ENCODE results near the gene CAGE1.
"Not testable (repeated sequence)": the region's sequence is repeated elsewhere in the genome, so short reads cannot be mapped to it uniquely, and the experiment has no call there.

Gene CAGE1

DNA sequence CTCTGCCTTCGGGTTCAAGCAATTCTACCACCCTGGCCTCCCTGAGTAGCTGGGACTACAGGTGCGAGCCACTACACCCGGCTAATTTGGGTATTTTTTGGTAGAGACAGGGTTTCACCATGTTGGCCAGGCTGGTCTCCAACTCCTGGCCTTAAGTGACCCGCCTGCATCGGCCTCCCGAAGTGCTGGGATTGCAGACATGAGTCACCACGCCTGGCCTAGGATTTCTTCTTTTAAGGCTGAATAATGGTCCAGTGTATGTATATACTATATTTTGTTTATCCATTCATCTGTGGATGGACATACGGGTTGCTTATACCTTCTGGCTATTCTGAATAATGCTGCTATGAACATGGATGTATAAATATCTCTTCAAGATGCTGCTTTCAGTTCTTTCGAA, 17.2 kb upstream of the CAGE1 start:
- no peak for DNase-seq

DNA sequence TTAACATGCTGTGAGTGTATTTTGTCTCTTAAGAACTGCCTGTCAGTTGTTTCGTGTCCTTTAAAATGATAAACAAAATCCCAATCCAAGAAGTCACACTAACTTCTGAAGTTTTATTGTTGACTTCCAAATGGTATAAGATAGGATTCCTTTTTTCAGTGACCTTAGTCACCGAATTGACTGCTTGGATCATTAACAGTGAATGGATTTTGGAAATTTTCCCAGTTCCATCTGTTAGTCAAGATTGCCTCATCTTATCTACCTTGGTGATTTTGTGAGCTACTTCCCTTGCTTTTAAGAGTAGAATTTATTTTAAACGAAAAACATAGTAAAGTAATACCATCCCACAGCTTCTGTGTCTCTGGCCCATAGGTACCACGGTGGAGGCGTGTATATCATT, 15.0 kb upstream of the CAGE1 start:
- no peak for DNase-seq

DNA sequence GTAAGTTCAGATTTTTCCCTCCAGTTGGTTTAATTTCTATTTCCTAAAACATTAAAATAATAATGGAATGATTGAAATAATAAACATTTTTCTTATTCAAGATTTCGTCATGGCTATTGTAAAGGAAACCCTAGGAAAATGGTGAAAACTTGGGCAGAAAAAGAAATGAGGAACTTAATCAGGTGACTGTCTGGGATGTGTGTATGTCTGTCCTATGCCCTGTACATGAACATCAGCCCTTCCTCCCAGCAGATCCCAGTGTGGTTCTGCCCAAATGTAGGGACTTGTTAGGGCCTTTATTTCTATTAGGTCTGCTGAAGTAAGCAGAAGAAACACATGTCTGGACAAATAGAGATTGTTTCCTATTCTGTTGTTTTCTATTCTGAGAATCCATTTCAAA, 13.2 kb upstream of the CAGE1 start:
- DNase-seq: no peak

DNA sequence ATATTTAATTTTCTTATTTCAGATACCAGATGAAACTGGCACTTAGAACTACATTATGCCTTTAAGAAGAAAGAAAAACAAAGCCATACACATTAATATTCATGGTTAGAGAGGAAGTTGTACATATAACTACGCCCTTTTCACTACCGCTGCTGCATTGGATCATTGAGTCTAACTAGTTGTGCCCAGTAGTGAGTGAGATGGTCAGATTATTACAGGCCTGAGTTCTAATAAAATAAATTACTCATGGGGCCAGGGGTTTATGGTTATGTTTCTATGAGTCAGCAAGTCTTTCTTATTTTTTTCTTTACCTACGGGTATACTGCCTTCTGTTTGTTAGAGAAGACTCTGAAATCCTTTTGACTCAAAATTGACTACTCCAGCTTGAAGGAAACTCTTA, 11.5 kb upstream of the CAGE1 start:
- DNase-seq: no peak

DNA sequence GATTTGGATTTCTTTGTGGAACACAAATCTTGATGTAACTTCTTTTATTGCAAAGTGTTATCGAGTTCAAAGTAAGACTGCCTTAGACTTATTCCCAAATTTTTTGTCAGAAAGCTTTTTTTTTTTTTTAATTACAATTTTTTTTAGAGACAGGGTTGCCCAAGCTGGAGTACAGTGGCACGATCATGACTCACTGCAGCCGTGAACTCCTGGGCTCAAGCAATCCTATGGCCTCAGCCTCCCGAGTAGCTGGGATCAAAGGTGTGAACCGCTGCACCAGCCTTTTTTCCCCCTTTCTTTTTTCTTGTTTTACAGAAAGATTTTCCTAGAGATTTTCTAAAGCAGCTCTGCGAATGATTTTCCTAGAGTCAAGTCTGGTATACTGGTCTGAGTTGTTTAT, 2.9 kb upstream of the CAGE1 start:
- DNase-seq: no peak

DNA sequence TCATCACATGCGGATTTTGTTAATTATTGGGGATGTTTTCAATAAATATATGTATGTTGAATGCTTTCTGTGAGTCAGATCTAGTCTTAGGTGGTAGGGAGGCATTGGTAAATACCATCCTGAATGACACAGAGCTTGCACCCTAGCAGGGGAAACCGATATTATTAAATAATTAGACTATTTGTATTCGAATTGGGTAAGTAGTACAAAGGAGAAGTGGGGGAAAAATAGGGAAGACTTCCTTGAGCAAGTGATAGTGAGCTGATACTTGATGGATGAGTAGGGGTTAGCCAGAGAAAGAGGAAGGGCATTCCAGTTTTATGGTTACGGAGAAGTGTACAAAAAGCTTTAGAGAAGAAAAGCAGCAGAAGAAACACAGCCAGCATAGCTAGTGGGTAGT, 1.6 kb upstream of the CAGE1 start:
- no peak for DNase-seq

DNA sequence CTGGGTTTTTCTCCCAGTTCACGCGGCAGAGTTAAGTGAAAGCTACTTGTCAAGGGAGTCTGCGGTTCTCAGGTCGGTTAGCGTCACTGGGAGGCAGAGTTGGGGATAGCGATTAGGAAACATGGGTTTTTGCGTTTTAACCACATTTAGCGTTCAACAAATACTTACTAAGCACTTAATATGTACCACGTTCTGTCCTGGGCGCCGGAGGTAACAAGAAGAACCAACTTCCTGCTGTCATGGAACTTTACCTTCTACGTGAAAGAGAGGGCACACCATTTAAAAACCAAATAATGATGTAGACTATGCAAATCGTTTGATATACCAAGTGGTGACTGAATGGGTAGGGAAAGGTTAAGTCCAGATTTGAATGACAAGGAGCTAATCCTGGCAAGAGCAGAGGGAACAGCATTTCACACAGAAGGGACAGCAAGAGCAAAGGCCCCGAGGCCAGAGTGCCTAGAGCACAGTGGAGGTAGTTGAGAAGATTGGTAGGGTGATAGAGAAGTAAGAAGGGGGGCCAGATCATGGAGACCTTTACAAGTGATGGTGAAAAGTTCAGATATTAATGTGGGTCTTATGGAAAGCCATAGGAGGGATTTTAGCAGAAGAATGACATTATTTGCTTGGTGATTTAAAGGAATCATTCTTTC, 810 bp upstream of the CAGE1 start:
- DNase-seq: no peak

DNA sequence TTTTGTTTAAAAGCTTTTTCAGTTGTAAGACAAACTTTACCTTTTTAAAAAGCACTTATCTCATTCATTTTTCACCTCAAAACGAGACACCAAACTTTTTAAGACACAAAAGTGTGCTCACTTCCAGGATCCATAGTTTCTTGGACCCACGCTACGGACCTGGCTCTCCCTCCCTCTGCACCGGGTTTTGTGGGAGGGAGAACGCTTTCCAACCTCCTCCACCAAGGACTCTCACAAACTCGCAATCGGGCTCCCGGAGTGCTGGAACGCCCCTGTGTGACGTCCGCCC, 436 bp downstream of the CAGE1 start:
- no peak for DNase-seq

DNA sequence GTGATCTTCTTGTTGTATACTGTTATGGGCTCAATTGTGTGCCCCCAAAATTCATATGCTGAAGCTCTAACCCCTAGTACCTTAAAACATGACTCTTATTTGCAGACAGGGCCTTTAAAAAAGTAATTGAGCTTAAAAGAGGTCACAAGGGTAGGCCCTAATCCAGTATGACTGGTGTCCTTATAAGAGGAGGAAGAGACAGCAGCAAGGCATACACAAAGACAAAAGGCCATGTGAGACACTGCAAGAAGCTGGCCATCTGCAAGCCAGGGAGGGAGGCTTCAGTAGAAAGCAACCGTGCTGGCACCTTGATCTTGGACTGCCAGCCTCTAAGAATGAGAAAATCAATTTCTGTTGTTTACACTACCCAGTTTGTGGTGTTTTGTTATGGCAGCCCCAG, 8.4 kb downstream of the CAGE1 start:
- no peak for DNase-seq

DNA sequence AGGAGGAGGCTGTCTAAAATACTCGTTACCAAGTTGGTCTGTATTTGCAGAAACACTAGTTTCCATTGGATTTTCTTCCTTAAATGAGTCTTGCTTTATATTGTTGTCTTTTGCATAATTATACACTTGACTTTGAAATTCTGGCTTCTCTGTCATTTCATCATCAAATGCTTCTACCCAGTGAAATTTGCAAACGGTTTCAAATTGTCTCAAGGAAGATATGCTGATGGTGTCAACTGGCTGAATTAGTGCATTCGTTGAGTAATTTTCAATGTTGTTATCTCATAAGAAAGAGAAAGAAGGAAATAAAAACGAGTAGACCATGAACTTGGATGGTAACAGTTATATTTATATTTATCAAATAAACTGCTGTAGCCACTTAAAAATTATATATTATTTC, 10.8 kb downstream of the CAGE1 start:
- no peak for DNase-seq

DNA sequence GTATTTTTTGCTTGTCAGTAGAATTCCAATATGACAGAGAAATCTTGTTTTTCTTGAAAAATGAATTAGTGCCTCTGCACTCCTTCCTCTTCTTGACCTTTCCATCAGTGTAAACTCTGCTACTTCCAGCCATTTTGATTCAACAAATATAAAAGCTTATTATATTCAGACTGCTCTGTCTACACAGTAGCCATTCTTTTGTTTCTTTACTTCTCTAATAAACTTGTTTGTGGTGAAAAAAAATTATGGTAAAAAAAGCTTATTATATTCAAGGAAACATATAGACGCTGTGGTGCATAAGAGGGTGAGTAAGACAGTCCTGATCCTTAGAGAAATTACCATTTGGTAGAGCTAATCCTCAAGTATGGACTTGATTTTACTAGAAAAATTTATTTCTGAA, 11.6 kb downstream of the CAGE1 start:
- DNase-seq: no peak

DNA sequence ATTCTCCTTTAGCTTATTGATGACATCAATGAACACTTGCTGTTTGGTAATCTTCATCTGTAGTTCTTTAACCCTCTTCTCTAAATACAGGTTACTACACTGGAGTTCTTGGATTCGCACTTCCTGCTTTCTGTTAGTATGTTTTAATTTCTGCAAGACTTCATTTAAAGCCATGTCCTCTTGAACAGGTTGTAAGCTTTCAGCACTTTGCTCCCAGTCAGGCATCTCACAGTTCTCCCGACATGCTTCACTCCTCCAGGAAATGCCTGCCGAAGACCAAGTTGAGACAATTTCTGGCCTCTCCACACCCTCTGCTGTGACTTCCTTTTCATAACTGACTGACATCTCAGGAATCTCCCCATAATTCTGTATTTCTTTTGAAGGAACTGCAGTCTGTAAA, 15.8 kb downstream of the CAGE1 start:
- no peak for DNase-seq

DNA sequence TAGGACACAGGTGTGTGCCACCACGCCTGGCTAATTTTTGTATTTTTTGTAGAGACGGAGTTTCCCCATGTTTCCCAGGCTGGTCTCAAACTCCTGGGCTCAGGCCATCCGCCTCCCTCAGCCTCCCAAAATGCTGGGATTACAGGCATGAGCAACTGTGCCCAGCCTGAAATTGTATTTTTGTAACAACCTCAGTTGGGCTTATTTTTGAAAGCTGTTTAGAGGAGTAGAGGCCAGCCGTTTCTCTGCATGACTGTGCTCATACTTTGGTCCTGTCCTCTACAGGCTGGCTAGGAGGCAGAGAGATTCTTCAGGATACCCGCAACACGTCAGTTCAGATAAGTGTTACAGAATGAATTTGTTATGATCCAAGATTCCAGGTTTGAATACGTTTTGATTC, 22.1 kb downstream of the CAGE1 start:
- no peak for DNase-seq

DNA sequence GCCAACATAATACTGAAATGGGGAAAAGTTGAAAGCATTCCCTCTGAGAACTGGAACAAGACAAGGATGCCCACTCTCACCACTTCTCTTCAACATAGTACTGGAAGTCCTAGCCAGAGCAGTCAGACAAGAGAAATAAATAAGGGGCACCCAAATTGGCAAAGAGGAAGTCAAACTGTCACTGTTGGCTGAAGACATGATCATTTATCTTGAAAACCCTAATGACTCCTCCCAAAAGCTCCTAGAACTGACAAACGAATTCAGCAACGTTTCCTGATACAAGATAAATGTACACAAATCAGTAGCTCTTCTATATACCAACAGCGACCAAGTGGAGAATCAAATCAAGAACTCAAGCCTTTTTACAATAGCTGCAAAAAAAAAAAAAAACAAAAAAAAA, 37.6 kb downstream of the CAGE1 start:
- DNase-seq: not testable (repeated sequence)

DNA sequence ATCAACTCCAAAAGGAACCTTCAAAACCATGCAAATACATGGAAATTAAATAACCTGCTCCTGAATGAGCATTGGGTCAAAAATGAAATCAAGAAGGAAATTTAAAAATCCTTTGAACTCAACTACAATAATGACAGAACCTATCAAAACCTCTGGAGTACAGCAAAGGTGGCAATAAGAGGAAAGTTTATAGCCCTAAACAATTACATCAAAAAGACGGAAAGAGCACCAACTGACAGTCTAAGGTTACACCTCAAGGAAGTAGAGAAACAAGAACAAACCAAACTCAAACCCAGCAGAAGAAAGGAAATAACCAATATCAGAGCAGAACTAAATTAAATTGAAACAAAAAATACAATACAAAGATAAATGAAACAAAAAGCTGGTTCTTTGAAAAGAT, 39.0 kb downstream of the CAGE1 start:
- DNase-seq: not testable (repeated sequence)

DNA sequence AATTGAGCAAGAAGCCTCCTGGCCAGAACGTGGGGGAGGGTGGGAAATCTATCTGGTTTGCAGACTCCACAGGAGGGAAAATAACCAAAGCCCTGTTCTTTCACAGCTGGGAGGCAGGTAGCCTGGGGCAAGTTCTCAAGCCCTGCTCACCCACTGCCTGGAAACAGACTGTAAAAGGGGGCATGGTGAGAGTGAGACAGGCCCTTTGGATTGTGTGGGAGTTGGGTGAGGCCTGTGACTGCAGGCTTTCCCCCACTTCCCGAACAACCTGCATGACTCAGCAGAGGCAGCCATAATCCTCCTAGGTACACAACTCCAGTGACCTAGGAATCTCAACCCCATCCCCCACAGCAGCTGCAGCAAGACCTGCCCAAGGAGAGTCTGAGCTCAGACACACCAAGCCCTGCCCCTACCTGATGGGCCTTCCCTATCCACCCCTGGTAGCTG, 42.0 kb downstream of the CAGE1 start:
- not testable (repeated sequence) for DNase-seq

DNA sequence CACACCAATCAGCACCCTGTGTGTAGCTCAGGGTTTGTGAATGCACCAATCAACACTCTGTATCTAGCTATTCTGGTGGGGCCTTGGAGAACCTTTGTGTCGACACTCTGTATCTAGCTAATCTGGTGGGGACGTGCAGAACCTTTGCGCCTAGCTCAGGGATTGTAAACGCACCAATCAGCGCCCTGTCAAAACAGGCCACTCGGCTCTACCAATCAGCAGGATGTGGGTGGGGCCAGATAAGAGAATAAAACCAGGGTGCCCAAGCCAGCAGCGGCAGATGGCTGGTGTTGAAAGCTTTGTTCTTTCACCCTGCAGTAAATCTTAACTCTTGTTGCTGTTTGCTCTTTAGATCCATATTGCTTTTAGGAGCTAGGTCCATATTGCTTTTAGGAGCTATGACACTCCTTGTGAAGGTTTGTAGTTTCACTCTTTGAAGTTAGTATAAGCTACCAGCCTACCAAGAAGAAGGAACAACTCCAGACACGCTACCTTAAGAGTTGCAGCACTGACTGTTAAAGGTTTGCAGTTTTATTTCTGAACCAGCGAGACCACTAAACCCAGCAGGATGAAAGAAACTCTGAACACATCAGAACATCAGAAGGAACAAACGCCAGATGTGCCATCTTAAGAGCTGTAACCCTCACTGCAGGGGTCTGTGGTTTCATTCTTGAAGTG, 44.6 kb downstream of the CAGE1 start:
- not testable (repeated sequence) for DNase-seq

DNA sequence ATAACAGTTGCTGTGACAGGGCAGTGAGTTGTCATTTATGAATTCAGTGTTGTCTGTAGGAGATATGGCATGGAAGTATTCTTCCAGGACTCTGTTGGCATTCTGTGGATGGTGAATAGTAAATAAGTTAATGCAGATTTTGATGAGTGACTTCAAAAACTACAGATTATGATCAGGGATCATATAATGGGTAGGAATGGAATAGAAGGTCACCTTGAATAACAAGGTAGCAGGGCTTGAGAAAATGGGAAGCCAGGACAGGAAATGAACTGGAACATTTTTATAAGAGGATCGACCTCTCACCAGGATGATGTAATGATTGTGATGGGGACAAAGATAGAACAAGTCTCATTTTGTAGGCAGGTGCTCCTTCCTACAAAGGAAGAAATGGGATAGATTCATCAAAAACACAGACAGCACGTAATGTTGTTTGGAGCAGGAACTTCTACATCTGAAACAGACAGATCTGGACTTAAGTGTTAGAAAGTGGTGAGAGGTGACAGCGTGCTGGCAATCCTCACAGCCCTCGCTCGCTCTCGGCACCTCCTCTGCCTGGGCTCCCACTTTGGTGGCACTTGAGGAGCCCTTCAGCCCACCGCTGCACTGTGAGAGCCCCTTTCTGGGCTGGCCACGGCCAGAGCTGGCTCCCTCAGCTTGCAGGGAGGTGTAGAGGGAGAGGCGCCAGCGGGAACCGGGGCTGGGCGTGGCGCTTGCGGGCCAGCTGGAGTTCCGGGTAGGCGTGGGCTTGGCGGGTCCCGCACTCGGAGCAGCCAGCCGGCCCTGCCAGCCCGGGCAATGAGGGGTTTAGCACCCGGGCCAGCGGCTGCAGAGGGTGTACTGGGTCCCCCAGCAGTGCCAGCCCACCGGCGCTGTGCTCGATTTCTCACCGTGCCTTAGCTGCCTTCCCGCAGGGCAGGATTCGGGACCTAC, 45.7 kb downstream of the CAGE1 start:
- no peak for DNase-seq

DNA sequence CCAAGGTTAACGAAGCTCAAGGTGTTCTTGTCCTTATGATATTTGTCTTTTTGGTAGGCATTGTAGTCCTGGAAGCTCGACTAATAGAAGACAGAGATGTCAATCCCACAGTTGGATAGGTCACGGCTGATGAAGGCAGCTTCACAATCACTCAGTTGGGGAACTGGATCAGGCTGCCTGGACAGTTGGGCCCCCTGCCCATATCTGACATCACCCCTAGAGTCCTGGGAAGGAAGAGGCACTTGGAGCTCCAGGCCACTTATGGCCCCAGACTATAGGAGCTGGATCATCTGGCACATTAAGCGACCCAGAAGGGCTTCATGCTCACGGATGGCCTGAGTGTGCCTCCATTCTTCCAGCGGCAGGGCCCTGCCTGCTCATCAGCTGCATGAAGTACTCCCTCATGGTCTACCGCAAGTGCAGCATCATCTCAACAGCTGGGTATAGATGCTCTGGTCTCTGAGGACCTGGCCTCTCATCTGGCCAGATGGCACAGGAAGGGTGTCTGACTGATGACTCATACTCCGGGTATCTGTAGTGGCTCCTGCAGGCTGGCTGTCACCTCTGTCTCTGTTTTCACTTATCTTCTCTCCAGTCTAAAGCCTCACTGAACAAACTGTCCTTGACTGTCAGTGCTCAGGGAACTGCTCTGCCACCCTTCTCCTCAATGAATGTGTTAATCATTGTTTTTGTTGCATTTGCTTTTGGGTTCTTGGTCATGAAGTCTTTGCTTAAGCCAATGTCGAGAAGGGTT, 47.4 kb downstream of the CAGE1 start:
- no peak for DNase-seq

DNA sequence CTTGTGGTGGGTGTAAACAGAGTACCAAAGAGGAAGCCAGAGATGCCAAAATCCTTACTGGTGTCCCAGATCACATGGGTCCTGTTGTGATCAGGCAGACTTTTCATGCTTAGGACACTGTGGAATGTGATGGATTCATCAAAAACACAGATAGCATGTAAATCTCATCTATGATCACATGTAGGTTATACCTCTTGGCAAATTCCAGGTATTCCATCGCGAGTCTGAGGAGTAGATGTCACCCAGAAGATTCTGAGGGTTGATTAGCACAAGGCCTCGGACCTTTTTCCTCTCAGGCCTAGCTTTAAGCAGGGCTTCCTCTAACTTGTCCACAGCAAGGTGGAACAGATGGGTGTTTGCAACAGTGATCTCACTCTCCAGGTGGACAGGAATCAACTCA, 48.3 kb downstream of the CAGE1 start:
- DNase-seq: no peak

DNA sequence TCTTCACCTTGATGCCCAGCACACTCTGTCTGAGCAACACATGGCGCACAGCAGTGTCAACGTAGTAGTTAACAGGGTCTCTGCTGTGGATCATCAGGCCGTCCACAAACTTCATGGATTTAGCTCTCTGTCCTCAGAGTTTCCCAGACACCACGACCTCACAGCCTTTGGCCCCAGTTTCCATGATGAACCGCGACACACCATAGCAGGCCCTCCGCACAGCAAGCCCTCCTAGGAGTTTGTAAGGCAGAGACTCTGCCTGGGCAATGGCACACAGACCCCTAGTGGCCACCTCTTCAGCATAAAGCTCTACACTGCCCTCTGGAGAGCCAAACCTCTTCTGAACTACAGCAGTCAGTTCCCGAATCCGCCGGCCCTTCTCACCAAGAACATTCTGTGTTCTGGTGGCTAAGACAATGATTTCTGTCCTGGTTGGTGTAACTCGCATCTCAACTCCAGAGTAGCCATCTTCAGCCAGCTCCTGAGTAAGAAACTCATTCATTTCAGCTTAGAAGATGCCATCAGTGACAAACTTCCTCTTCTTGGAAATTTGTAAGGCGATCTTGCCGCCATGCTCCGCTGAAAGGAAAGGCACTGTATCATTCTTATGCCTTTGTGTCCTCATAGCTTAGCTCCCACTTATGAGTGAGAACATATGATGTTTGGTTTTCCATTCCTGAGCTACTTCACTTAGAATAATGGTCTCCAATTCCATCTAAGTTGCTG, 50.4 kb downstream of the CAGE1 start:
- DNase-seq: not testable (repeated sequence)

DNA sequence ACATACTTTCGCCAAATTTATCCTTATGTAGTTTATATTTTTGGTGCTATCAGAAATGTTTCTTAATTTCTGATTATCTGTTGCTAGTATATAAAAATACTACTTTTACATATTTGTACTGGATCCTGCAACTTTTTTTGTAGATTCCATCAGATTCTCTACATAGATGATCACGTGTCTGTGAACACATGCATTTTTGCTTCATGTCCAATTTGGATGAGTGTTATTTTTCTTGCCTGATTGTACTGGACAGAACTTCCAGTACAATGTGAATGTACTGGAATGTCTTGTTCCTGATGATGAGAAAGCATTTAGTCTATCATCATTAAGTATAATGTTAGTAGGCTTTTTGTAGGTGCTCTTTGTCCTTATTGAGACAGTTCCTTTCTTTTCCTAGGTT, 51.5 kb downstream of the CAGE1 start:
- no peak for DNase-seq

DNA sequence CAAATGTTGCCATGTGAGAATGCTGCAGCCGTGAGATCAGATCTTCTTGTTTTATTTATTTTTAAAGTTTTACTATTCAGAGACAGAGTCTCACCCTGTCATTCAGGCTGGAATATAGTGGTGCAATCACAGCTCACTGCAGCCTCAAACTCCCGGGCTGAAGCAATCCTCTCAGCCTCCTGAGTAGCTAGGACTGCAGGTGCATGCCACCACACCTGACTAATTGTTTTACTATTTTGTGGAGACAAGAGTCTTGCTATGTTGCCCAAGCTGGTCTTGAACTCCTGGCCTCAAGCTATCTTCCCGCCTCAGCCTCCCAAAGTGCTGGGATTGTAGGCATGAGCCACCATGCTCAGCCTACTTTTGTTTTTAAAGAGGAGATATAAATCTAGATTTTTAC, 54.0 kb downstream of the CAGE1 start:
- no peak for DNase-seq

Data from NCI-H187 treated with DMSO at 0.1 percent for 48 hours (cell line).